ENCODE data around the gene FCGBP.

Gene FCGBP

GRCh38 chr19:39953915-39954314 is 19.5 kb upstream of the FCGBP start:
- no peak for TF ChIP-seq TAF1 (IDR thresholded peaks at IDR 0.05; ENCODE audit: low read depth)
- TF ChIP-seq TEAD4 (IDR thresholded peaks at IDR 0.05), result no peak
- TF ChIP-seq EP300 (IDR thresholded peaks at IDR 0.05; ENCODE audit: borderline replicate concordance), result no peak
- TF ChIP-seq RAD21 (IDR thresholded peaks at IDR 0.05; ENCODE audit: low read depth), result no peak
- no peak for TF ChIP-seq ZBTB7A (IDR thresholded peaks at IDR 0.05; ENCODE audit: low read depth)
- TF ChIP-seq FOXM1 (IDR thresholded peaks at IDR 0.05; ENCODE audit: borderline replicate concordance, low read depth), result no peak
- no peak for TF ChIP-seq EGR1 (IDR thresholded peaks at IDR 0.05)
- no peak for TF ChIP-seq YY1 (IDR thresholded peaks at IDR 0.05; ENCODE audit: low read depth)
- TF ChIP-seq USF1 (IDR thresholded peaks at IDR 0.05), result no peak
- TF ChIP-seq CEBPB (IDR thresholded peaks at IDR 0.05), result no peak
- TF ChIP-seq MAX (IDR thresholded peaks at IDR 0.05), result no peak

GRCh38 chr19:39951686-39952085 is 17.3 kb upstream of the FCGBP start:
- no peak for TF ChIP-seq NFIC (IDR thresholded peaks at IDR 0.05)
- TF ChIP-seq EGR1 (IDR thresholded peaks at IDR 0.05), result no peak
- TF ChIP-seq TEAD4 (IDR thresholded peaks at IDR 0.05), result no peak
- no peak for TF ChIP-seq CEBPB (IDR thresholded peaks at IDR 0.05)
- no peak for TF ChIP-seq RAD21 (IDR thresholded peaks at IDR 0.05; ENCODE audit: low read depth)
- TF ChIP-seq TAF1 (IDR thresholded peaks at IDR 0.05; ENCODE audit: low read depth), result no peak
- TF ChIP-seq TCF12 (IDR thresholded peaks at IDR 0.05; ENCODE audit: low read depth), result no peak
- TF ChIP-seq MAX (IDR thresholded peaks at IDR 0.05), result no peak

GRCh38 chr19:39951065-39951650 is 16.7 kb upstream of the FCGBP start:
- no peak for TF ChIP-seq USF1 (IDR thresholded peaks at IDR 0.05)
- no peak for TF ChIP-seq CREB1 (IDR thresholded peaks at IDR 0.05; ENCODE audit: low read depth)
- no peak for TF ChIP-seq FOXM1 (IDR thresholded peaks at IDR 0.05; ENCODE audit: borderline replicate concordance, low read depth)
- no peak for TF ChIP-seq EGR1 (IDR thresholded peaks at IDR 0.05)
- TF ChIP-seq EP300 (IDR thresholded peaks at IDR 0.05; ENCODE audit: borderline replicate concordance), result no peak
- no peak for TF ChIP-seq NFIC (IDR thresholded peaks at IDR 0.05)
- TF ChIP-seq REST (IDR thresholded peaks at IDR 0.05; ENCODE audit: low read depth), result no peak
- TF ChIP-seq MAX (IDR thresholded peaks at IDR 0.05), result no peak
- no peak for TF ChIP-seq RAD21 (IDR thresholded peaks at IDR 0.05; ENCODE audit: low read depth)
- no peak for TF ChIP-seq ZBTB7A (IDR thresholded peaks at IDR 0.05; ENCODE audit: low read depth)
- TF ChIP-seq TEAD4 (IDR thresholded peaks at IDR 0.05), result no peak
- TF ChIP-seq TCF12 (IDR thresholded peaks at IDR 0.05; ENCODE audit: low read depth), result no peak
- no peak for TF ChIP-seq TAF1 (IDR thresholded peaks at IDR 0.05; ENCODE audit: low read depth)
- no peak for TF ChIP-seq CEBPB (IDR thresholded peaks at IDR 0.05)
- no peak for TF ChIP-seq YY1 (IDR thresholded peaks at IDR 0.05; ENCODE audit: low read depth)

GRCh38 chr19:39949026-39949747 is 14.8 kb upstream of the FCGBP start:
- TF ChIP-seq YY1 (IDR thresholded peaks at IDR 0.05; ENCODE audit: low read depth) (no peak), CREB1 (IDR thresholded peaks at IDR 0.05; ENCODE audit: low read depth) (no peak), USF1 (IDR thresholded peaks at IDR 0.05) (no peak), TAF1 (IDR thresholded peaks at IDR 0.05; ENCODE audit: low read depth) (no peak), TEAD4 (IDR thresholded peaks at IDR 0.05) (no peak), ZBTB7A (IDR thresholded peaks at IDR 0.05; ENCODE audit: low read depth) (no peak), TCF12 (IDR thresholded peaks at IDR 0.05; ENCODE audit: low read depth) (no peak), MAX (IDR thresholded peaks at IDR 0.05) (no peak), RAD21 (IDR thresholded peaks at IDR 0.05; ENCODE audit: low read depth) (no peak), EGR1 (IDR thresholded peaks at IDR 0.05) (no peak)

GRCh38 chr19:39946532-39946931 is 12.1 kb upstream of the FCGBP start:
- TF ChIP-seq MAX (IDR thresholded peaks at IDR 0.05) (no peak), TEAD4 (IDR thresholded peaks at IDR 0.05) (no peak), EP300 (IDR thresholded peaks at IDR 0.05; ENCODE audit: borderline replicate concordance) (no peak), ZBTB7A (IDR thresholded peaks at IDR 0.05; ENCODE audit: low read depth) (no peak), FOXM1 (IDR thresholded peaks at IDR 0.05; ENCODE audit: borderline replicate concordance, low read depth) (no peak), CREB1 (IDR thresholded peaks at IDR 0.05; ENCODE audit: low read depth) (no peak), RAD21 (IDR thresholded peaks at IDR 0.05; ENCODE audit: low read depth) (no peak), CEBPB (IDR thresholded peaks at IDR 0.05) (no peak)

DNA sequence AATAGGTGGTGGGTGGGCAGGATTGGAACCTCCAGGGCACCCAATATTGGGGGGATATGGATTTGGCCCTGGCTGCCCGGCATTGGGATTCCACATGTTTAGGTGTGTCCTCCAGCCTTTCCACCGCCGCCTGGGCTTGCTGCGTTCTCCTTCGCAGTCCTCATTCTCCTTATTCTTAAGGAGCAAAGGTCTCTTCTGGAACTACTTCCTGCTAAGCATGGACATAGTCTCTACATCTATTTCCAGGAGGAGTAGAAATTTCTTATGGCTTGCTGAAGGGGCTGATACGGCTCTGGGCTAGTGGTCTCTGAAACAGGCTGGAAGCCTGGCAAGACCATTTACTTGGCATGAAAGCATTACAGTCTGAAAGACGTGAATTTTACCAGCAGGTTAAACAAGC is 9.2 kb upstream of the FCGBP start:
- no peak for TF ChIP-seq FOXM1 (IDR thresholded peaks at IDR 0.05; ENCODE audit: borderline replicate concordance, low read depth)
- TF ChIP-seq MAX (IDR thresholded peaks at IDR 0.05), result no peak
- no peak for TF ChIP-seq TEAD4 (IDR thresholded peaks at IDR 0.05)
- TF ChIP-seq TAF1 (IDR thresholded peaks at IDR 0.05; ENCODE audit: low read depth), result no peak
- no peak for TF ChIP-seq USF1 (IDR thresholded peaks at IDR 0.05)
- TF ChIP-seq YY1 (IDR thresholded peaks at IDR 0.05; ENCODE audit: low read depth), result no peak
- TF ChIP-seq REST (IDR thresholded peaks at IDR 0.05; ENCODE audit: low read depth), result no peak
- TF ChIP-seq NFIC (IDR thresholded peaks at IDR 0.05), result no peak
- no peak for TF ChIP-seq CEBPB (IDR thresholded peaks at IDR 0.05)
- no peak for TF ChIP-seq ZBTB7A (IDR thresholded peaks at IDR 0.05; ENCODE audit: low read depth)
- TF ChIP-seq RAD21 (IDR thresholded peaks at IDR 0.05; ENCODE audit: low read depth), result no peak
- TF ChIP-seq TCF12 (IDR thresholded peaks at IDR 0.05; ENCODE audit: low read depth), result no peak
- TF ChIP-seq EGR1 (IDR thresholded peaks at IDR 0.05), result no peak
- TF ChIP-seq EP300 (IDR thresholded peaks at IDR 0.05; ENCODE audit: borderline replicate concordance), result no peak
- TF ChIP-seq CREB1 (IDR thresholded peaks at IDR 0.05; ENCODE audit: low read depth), result no peak

Measured in Ishikawa (cell line).